HG03565 (cell line): ENCODE measurements around the gene CSTPP1.
"Not testable (repeated sequence)": the region's sequence is repeated elsewhere in the genome, so short reads cannot be mapped to it uniquely, and the experiment has no call there.

Experiments used
- ATAC-seq: cut with Tn5 transposase; IDR thresholded peaks from one replicate; pipeline ENCODE4 v1.9.1; 2021; ENCODE audit warnings: mild to moderate bottlenecking, moderate library complexity; ENCODE audit not compliant: unreplicated experiment

The CSTPP1 gene

GRCh38 chr11:46951864-46952263 lies 15.3 kb downstream of the CSTPP1 start:
- no peak for ATAC-seq

- no peak for ATAC-seq
These were observed 16.0 kb downstream of the CSTPP1 start for GRCh38 chr11:46952553-46952952.

- no peak for ATAC-seq
These were observed 16.5 kb downstream of the CSTPP1 start for GRCh38 chr11:46953093-46953492.

- ATAC-seq = no peak
These were observed 22.2 kb downstream of the CSTPP1 start for GRCh38 chr11:46958777-46959176.

- ATAC-seq = no peak
These were observed 24.5 kb downstream of the CSTPP1 start for GRCh38 chr11:46961041-46961440.

GRCh38 chr11:46961886-46962285 lies 25.3 kb downstream of the CSTPP1 start:
- ATAC-seq = not testable (repeated sequence)

GRCh38 chr11:46963844-46964243 lies 27.3 kb downstream of the CSTPP1 start:
- no peak for ATAC-seq

GRCh38 chr11:46966773-46967172 lies 30.2 kb downstream of the CSTPP1 start:
- ATAC-seq = no peak

- ATAC-seq = no peak
These were observed 31.4 kb downstream of the CSTPP1 start for GRCh38 chr11:46967962-46968361.

GRCh38 chr11:46969379-46969778 lies 32.8 kb downstream of the CSTPP1 start:
- no peak for ATAC-seq

- no peak for ATAC-seq
These were observed 34.5 kb downstream of the CSTPP1 start for GRCh38 chr11:46970913-46971625.

GRCh38 chr11:46972343-46972742 lies 35.8 kb downstream of the CSTPP1 start:
- no peak for ATAC-seq

GRCh38 chr11:46972821-46973220 lies 36.3 kb downstream of the CSTPP1 start:
- ATAC-seq = no peak

GRCh38 chr11:46976182-46976854 lies 39.8 kb downstream of the CSTPP1 start:
- no peak for ATAC-seq

- ATAC-seq = no peak
These were observed 40.7 kb downstream of the CSTPP1 start for GRCh38 chr11:46977038-46977813.

GRCh38 chr11:46978005-46978491 lies 41.5 kb downstream of the CSTPP1 start:
- ATAC-seq = no peak

GRCh38 chr11:46979358-46979757 lies 42.8 kb downstream of the CSTPP1 start:
- ATAC-seq = no peak

- no peak for ATAC-seq
These were observed 44.9 kb downstream of the CSTPP1 start for GRCh38 chr11:46981436-46981835.

- ATAC-seq = no peak
These were observed 46.4 kb downstream of the CSTPP1 start for GRCh38 chr11:46982797-46983452.

- no peak for ATAC-seq
These were observed 47.0 kb downstream of the CSTPP1 start for GRCh38 chr11:46983598-46983997.

- ATAC-seq = no peak
These were observed 48.0 kb downstream of the CSTPP1 start for GRCh38 chr11:46984548-46984947.
